ENCODE measurements around the gene CLEC20A. TPM values are rescaled to one million over a fixed set of nuclear protein-coding genes. Genes with fewer than 3 reads are reported as not detected.
A peak's percentile ranks its signal among the peaks of the same experiment; 100 is the strongest.

CLEC20A gene
- total RNA-seq, 1 experiment from 2014 or later: not detected

DNA sequence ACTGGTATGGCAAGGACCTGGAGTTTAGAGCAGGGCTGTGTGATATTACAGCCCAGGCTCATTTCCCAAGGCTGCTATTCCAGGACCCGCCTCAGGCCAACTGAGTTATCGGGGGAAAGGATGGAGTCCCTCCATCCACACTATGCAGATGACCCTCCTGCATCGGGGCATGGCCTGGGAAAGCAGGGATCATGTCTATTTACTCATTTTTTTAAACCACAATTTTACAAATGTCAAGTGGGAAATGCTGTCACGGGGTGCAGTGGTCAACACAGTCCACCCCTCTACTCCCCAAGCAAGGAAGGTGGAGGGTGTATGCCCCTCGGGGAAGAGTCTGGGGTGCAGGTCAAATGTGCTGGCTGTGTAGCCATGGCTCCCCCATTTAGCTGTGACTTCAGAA, 6.1 kb upstream of the CLEC20A start:
- TF ChIP-seq, protein P1, sequence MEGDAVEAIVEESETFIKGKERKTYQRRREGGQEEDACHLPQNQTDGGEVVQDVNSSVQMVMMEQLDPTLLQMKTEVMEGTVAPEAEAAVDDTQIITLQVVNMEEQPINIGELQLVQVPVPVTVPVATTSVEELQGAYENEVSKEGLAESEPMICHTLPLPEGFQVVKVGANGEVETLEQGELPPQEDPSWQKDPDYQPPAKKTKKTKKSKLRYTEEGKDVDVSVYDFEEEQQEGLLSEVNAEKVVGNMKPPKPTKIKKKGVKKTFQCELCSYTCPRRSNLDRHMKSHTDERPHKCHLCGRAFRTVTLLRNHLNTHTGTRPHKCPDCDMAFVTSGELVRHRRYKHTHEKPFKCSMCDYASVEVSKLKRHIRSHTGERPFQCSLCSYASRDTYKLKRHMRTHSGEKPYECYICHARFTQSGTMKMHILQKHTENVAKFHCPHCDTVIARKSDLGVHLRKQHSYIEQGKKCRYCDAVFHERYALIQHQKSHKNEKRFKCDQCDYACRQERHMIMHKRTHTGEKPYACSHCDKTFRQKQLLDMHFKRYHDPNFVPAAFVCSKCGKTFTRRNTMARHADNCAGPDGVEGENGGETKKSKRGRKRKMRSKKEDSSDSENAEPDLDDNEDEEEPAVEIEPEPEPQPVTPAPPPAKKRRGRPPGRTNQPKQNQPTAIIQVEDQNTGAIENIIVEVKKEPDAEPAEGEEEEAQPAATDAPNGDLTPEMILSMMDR (IDR thresholded peaks at IDR 0.05; ENCODE audit: unreplicated experiment): no peak
- DNase-seq (ENCODE audit: unreplicated experiment): no peak
- CTCF ChIA-PET: interaction anchor here (0.7 to 12.8 kb wide), 21 partner anchors 8 to 574 kb away, joined by 3 to 309 read pairs (median 8); partner anchors contain the start of gene TEX35
- intact Hi-C loops (cut with micrococcal nuclease): no loop called here
- Mint-ChIP-seq H3K9me3 (ENCODE audit: unreplicated experiment) (no peaks in the 10 kb centered on the region), H3K27ac (ENCODE audit: low read depth, unreplicated experiment) (no peak overlapping the region), H3K27me3 (ENCODE audit: insufficient read depth, unreplicated experiment) (no peaks in the 10 kb centered on the region), H3K36me3 (ENCODE audit: insufficient read depth, unreplicated experiment) (no peaks in the 10 kb centered on the region), H3K4me3 (ENCODE audit: unreplicated experiment) (no peak overlapping the region), H3K4me1 (ENCODE audit: insufficient read depth, unreplicated experiment) (no peaks in the 10 kb centered on the region)
- POLR2A ChIA-PET: no interaction called here
- no TSS peak for BruUV-seq (replicated peaks)

DNA sequence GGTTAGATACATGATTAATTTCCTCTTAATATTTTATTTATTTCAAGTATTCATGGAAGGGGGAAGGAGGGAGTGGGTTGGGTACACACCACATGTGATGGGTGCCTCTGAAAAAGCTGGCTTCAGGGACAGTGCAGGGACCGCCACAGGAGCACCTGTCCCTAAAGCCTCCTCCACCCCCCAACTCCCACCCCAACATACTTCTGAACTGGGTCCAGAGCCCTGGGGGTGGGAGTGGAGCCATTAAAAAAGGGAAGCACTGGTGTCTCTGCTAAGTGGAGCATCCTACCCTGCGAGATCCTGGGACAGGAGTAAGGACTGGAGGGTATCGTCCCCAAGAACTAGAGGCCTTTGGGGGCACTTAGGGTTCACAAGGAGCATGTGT, 5.6 kb upstream of the CLEC20A start:
- Mint-ChIP-seq H3K9me3 (ENCODE audit: unreplicated experiment) (no peaks in the 10 kb centered on the region), H3K27ac (ENCODE audit: low read depth, unreplicated experiment) (no peak overlapping the region), H3K4me3 (ENCODE audit: unreplicated experiment) (no peak overlapping the region), H3K27me3 (ENCODE audit: insufficient read depth, unreplicated experiment) (no peaks in the 10 kb centered on the region), H3K36me3 (ENCODE audit: insufficient read depth, unreplicated experiment) (no peaks in the 10 kb centered on the region), H3K4me1 (ENCODE audit: insufficient read depth, unreplicated experiment) (no peaks in the 10 kb centered on the region)
- intact Hi-C loops (cut with micrococcal nuclease): no loop called here
- ChIA-PET POLR2A (interaction anchor here (0.7 to 1.6 kb wide), 3 partner anchors 38 to 203 kb away, joined by 3 to 13 read pairs (median 4); no protein-coding TSS in a partner anchor), CTCF (interaction anchor here (0.5 to 12.8 kb wide), 76 partner anchors 12 to 1137 kb away, joined by 3 to 309 read pairs (median 4); partner anchors contain the start of gene TEX35)
- no TSS peak for BruUV-seq (replicated peaks)
- DNase-seq (ENCODE audit: unreplicated experiment): no peak
- TF ChIP-seq, protein P1 (IDR thresholded peaks at IDR 0.05; ENCODE audit: unreplicated experiment): no peak

DNA sequence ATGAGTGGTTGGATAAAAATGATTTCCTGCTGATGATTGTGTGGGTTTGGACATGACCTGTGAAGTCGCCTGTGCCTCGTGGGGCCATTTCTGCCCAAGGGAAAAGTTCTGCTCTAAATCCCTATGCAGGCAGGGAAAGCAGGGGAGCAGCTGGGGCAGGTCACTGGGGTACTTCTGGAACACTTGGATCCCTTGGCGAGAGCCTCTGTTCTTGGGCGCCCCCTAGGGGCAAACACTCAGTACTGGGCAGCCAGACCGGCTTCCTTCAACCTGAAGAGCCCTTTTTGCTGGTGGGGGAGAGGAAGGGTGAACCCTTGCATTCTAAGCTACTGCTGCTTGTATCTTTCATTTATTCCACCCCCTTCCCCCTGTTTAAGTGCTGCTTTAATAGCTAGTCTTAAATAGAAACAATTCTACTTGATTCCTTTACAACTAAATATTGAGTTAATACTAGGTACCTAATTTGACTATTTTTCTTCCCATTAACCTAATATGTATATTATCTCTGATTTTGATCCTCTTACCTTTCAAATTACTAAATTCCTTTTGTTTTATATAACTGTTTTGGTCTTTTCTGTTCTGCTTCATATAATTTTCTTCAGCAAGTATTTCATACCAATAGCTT, 5.1 kb upstream of the CLEC20A start:
- POLR2A ChIA-PET: interaction anchor here (0.7 to 1.6 kb wide), 3 partner anchors 37 to 202 kb away, joined by 3 to 13 read pairs (median 4); no protein-coding TSS in a partner anchor
- CTCF ChIA-PET: interaction anchor here (0.5 to 12.8 kb wide), 91 partner anchors 13 to 1631 kb away, joined by 3 to 309 read pairs (median 4); partner anchors contain the start of gene TEX35
- Mint-ChIP-seq H3K9me3 (ENCODE audit: unreplicated experiment) (no peaks in the 10 kb centered on the region), H3K27me3 (ENCODE audit: insufficient read depth, unreplicated experiment) (no peaks in the 10 kb centered on the region), H3K4me3 (ENCODE audit: unreplicated experiment) (no peak overlapping the region), H3K27ac (ENCODE audit: low read depth, unreplicated experiment) (no peak overlapping the region), H3K36me3 (ENCODE audit: insufficient read depth, unreplicated experiment) (no peaks in the 10 kb centered on the region), H3K4me1 (ENCODE audit: insufficient read depth, unreplicated experiment) (no peaks in the 10 kb centered on the region)
- TF ChIP-seq, protein P1 (IDR thresholded peaks at IDR 0.05; ENCODE audit: unreplicated experiment): peak; percentile 98
- BruUV-seq (replicated peaks): no TSS peak
- intact Hi-C loops (cut with micrococcal nuclease): loop anchor here (1.0 to 2.0 kb wide), 3 partner anchors 191 to 554 kb away; no protein-coding TSS in a partner anchor
- peak; percentile 85 for DNase-seq (ENCODE audit: unreplicated experiment)

- H3K9me3 Mint-ChIP-seq (ENCODE audit: unreplicated experiment): no peaks in the 10 kb centered on the region
- DNase-seq (ENCODE audit: unreplicated experiment): no peak
- intact Hi-C loops (cut with micrococcal nuclease): loop anchor here (1.0 to 2.0 kb wide), 3 partner anchors 190 to 553 kb away; no protein-coding TSS in a partner anchor
- no peaks in the 10 kb centered on the region for H3K36me3 Mint-ChIP-seq (ENCODE audit: insufficient read depth, unreplicated experiment)
- POLR2A ChIA-PET: interaction anchor here (0.9 to 1.6 kb wide), 3 partner anchors 190 to 201 kb away, joined by 3 to 13 read pairs (median 5); no protein-coding TSS in a partner anchor
- no TSS peak for BruUV-seq (replicated peaks)
- CTCF ChIA-PET: interaction anchor here (0.5 to 12.8 kb wide), 70 partner anchors 12 to 1630 kb away, joined by 3 to 309 read pairs (median 4); partner anchors contain the start of gene TEX35
- no peaks in the 10 kb centered on the region for H3K27me3 Mint-ChIP-seq (ENCODE audit: insufficient read depth, unreplicated experiment)
- H3K4me1 Mint-ChIP-seq (ENCODE audit: insufficient read depth, unreplicated experiment): no peaks in the 10 kb centered on the region
- TF ChIP-seq, protein P1 (IDR thresholded peaks at IDR 0.05; ENCODE audit: unreplicated experiment): no peak
- H3K27ac Mint-ChIP-seq (ENCODE audit: low read depth, unreplicated experiment): no peak overlapping the region
- H3K4me3 Mint-ChIP-seq (ENCODE audit: unreplicated experiment): no peak overlapping the region
Observed at GRCh38 chr1:178500936-178501554, 4.3 kb upstream of the CLEC20A start.
